NT2/D1 (cell line): ENCODE measurements around the gene DCDC1.

Source experiments
- SUZ12 ChIP-seq: IDR thresholded peaks from 2 replicates; pipeline ENCODE4 v1.6.1; 2011; ENCODE audit not compliant: insufficient read length, insufficient read depth; ENCODE audit errors: extremely low read depth
- YY1 ChIP-seq: IDR thresholded peaks from 2 replicates; pipeline ENCODE4 v1.6.1; 2011; ENCODE audit not compliant: insufficient read length, insufficient read depth

DNA sequence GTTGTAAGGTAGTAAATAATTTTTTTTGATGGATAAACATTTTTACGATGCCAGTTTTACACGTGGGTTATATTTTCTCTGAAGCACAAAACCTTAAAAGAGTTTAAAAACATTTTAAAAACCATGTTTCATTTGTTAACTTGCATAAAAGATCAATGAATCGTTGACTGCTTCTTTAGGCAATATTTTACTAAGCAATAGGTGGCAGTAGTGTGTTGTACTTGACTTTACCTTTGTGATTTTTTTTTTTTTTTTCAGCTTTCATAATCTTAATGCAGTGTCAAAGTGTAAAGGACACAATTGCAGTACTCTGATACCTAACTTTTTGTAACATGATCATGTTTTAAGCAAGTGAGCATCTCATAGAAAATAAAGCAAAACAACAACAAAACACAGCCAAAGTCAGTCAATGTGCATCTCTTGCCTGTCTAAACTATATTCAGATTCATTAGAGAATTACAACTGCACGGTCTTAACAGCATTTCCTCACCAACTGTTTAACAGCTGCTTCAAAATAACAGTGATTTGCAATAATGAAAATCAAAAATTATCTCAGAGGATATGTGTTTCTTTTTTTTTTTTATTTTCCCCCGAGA is 27.8 kb upstream of the DCDC1 start:
- TF ChIP-seq SUZ12 (no peak), YY1 (no peak)
